ENCODE results near the gene CWC22.

GRCh38 chr2:180038997-180039396, 31.9 kb upstream of the CWC22 start:
- TF ChIP-seq CTCF (IDR thresholded peaks at IDR 0.05): no peak
- TF ChIP-seq POLR2A (IDR thresholded peaks at IDR 0.05): no peak
